NB4 (cell line): ENCODE results near the gene RRAGC.

Experiments
- CTCF ChIP-seq: IDR thresholded peaks from one replicate; pipeline ENCODE4 v1.5.1; 2012; ENCODE audit warnings: low read depth, low read length
- MYC ChIP-seq: IDR thresholded peaks from 2 replicates; pipeline ENCODE4 v1.6.1; 2011; ENCODE audit warnings: low read depth, low read length

DNA sequence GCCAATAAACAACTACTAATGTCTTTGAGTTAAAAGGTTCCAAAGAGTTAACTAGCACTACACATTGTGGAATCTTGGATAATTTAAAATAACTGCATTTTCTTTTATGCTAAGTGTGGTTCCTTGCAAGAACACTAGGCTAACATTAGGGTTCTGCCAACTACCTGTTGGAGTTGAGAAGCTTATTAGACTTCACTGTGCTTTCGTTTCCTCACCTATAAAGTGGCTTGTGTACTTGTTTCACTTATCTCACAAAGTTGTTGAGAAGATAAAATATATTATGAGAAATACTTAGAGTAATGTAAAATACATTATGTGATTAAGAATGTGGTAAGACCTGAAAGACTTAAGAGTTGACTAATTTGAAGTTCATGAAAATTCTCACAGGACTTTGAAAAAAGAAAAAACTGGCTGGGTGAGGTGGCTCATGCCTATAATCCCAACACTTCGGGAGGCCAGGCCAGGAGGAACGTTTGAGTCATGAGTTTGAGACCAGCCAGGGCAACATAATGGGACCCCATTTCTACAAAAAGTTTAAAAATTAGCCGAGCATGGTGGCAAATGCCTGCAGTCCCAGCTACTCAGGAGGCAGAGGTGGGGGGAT is 5.6 kb upstream of the RRAGC start:
- TF ChIP-seq CTCF (no peak), MYC (no peak)
